Activated CD4-positive, alpha-beta memory T cell treated with anti-CD3 and anti-CD28 coated beads for 36 hours (primary cell): ENCODE measurements around the gene INTU. TPM values are rescaled to one million over a fixed set of nuclear protein-coding genes. Genes with fewer than 3 reads are reported as not detected.
A peak's percentile ranks its signal among the peaks of the same experiment; 100 is the strongest.
"Not testable (repeated sequence)": the region's sequence is repeated elsewhere in the genome, so short reads cannot be mapped to it uniquely, and the experiment has no call there.

Experiments
- CTCF ChIA-PET: fragments of 350-600 bp; sonication (Branson Sonifier 250); formaldehyde crosslinking; loops from one replicate; lab custom pipeline; 2021; ENCODE audit warnings: antibody characterized with exemption, inconsistent platforms; lab: Charles Lee
- POLR2A ChIA-PET: fragments of 350-600 bp; sonication (Branson Sonifier 250); formaldehyde crosslinking; loops from one replicate; lab custom pipeline; 2021; ENCODE audit warnings: antibody characterized with exemption; lab: Charles Lee
- DNase-seq: peaks from one replicate; pipeline ENCODE4 v3.0.0-alpha.2; 2020
- H3K27ac Mint-ChIP-seq: one replicate; pipeline ENCODE4 v1.8.0; 2021; ENCODE audit warnings: mixed read lengths
- H3K27me3 Mint-ChIP-seq: one replicate; pipeline ENCODE4 v1.8.0; 2021; ENCODE audit warnings: mixed read lengths
- H3K36me3 Mint-ChIP-seq: one replicate; pipeline ENCODE4 v1.8.0; 2021; ENCODE audit warnings: mixed read lengths
- H3K4me1 Mint-ChIP-seq: one replicate; pipeline ENCODE4 v1.8.0; 2021; ENCODE audit warnings: low read depth, mixed read lengths
- H3K4me3 Mint-ChIP-seq: one replicate; pipeline ENCODE4 v1.8.0; 2021; ENCODE audit warnings: mild to moderate bottlenecking, mixed read lengths
- H3K9me3 Mint-ChIP-seq: one replicate; pipeline ENCODE4 v1.8.0; 2021; ENCODE audit warnings: mixed read lengths
- intact Hi-C: fragments of 100-400 bp; cut with micrococcal nuclease; formaldehyde crosslinking; loops from one replicate; pipeline ENCODE4 v1.15.1; 2023
- total RNA-seq, 2 experiments: library from RNA; stranded (reverse); gene quantifications; one replicate each; pipeline ENCODE4 v1.2.3, GENCODE V29; 2021

Gene INTU
- total RNA-seq, result under 1 TPM; 0.19 to 0.48 TPM

GRCh38 chr4:127632420-127633403, at the start of gene INTU:
Gene INTU, plus strand, starts transcription at chr4:127632957. Its CDS starts 78 bp downstream, at chr4:127633035.
- intact Hi-C loops, result loop anchor here (2.0 kb wide), 1 partner anchor 150 kb away; the partner anchor contains the start of gene HSPA4L
- Mint-ChIP-seq H3K4me3 (peak within 1 kb of the TSS; percentile 68), H3K36me3 (no peaks in the 10 kb centered on the region), H3K27ac (no peak within 1 kb of the TSS), H3K4me1 (peaks cover 8% of the 10 kb centered on the region), H3K9me3 (no peaks in the 10 kb centered on the region), H3K27me3 (peaks cover 27% of the 10 kb centered on the region)
- ChIA-PET CTCF (interaction anchor here (0.9 to 1.3 kb wide), 2 partner anchors 10 to 35 kb away, joined by 3 read pairs; no protein-coding TSS in a partner anchor), POLR2A (no interaction called here)
- DNase-seq, result peak; percentile 60

- H3K36me3 Mint-ChIP-seq, H3K27me3 Mint-ChIP-seq, H3K27ac Mint-ChIP-seq, H3K4me3 Mint-ChIP-seq, H3K4me1 Mint-ChIP-seq, DNase-seq, H3K9me3 Mint-ChIP-seq, intact Hi-C loops, POLR2A ChIA-PET: not testable (repeated sequence)
- CTCF ChIA-PET, result interaction anchor here (1.0 to 1.2 kb wide), 2 partner anchors 8 to 37 kb away, joined by 3 to 5 read pairs; no protein-coding TSS in a partner anchor
Observed at GRCh38 chr4:127586496-127586895, 46.3 kb upstream of the INTU start.

- CTCF ChIA-PET, result interaction anchor here (1.0 to 1.2 kb wide), 2 partner anchors 9 to 36 kb away, joined by 3 to 5 read pairs; no protein-coding TSS in a partner anchor
- intact Hi-C loops, result no loop called here
- no peaks in the 10 kb centered on the region for H3K4me1 Mint-ChIP-seq
- POLR2A ChIA-PET, result no interaction called here
- no peak overlapping the region for H3K27ac Mint-ChIP-seq
- H3K36me3 Mint-ChIP-seq, result no peaks in the 10 kb centered on the region
- no peaks in the 10 kb centered on the region for H3K9me3 Mint-ChIP-seq
- H3K27me3 Mint-ChIP-seq, result peaks cover 6% of the 10 kb centered on the region
- DNase-seq, result no peak
- H3K4me3 Mint-ChIP-seq, result no peak overlapping the region
Observed at GRCh38 chr4:127586922-127587571, 45.7 kb upstream of the INTU start.

GRCh38 chr4:127589153-127589552, 43.6 kb upstream of the INTU start:
- H3K9me3 Mint-ChIP-seq, POLR2A ChIA-PET, CTCF ChIA-PET, H3K27ac Mint-ChIP-seq, H3K4me1 Mint-ChIP-seq, intact Hi-C loops, DNase-seq, H3K4me3 Mint-ChIP-seq, H3K27me3 Mint-ChIP-seq, H3K36me3 Mint-ChIP-seq: not testable (repeated sequence)

GRCh38 chr4:127598656-127599055, 34.1 kb upstream of the INTU start:
- intact Hi-C loops, result no loop called here
- no peak overlapping the region for H3K27ac Mint-ChIP-seq

GRCh38 chr4:127601029-127601428, 31.7 kb upstream of the INTU start:
- no peaks in the 10 kb centered on the region for H3K27me3 Mint-ChIP-seq
- ChIA-PET CTCF (no interaction called here), POLR2A (no interaction called here)
- H3K4me1 Mint-ChIP-seq, result no peaks in the 10 kb centered on the region
- intact Hi-C loops, result no loop called here
- no peak overlapping the region for H3K27ac Mint-ChIP-seq
- no peaks in the 10 kb centered on the region for H3K36me3 Mint-ChIP-seq
- no peak overlapping the region for H3K4me3 Mint-ChIP-seq
- no peaks in the 10 kb centered on the region for H3K9me3 Mint-ChIP-seq
- DNase-seq, result no peak

More at GRCh38 chr4:127598656-127599055, 34.1 kb upstream of the INTU start:
- Mint-ChIP-seq H3K9me3 (no peaks in the 10 kb centered on the region), H3K36me3 (no peaks in the 10 kb centered on the region), H3K4me3 (no peak overlapping the region), H3K27me3 (no peaks in the 10 kb centered on the region), H3K4me1 (no peaks in the 10 kb centered on the region)
- POLR2A ChIA-PET, result no interaction called here
- CTCF ChIA-PET, result interaction anchor here (0.7 kb wide), 1 partner anchor 35 kb away, joined by 3 read pairs; no protein-coding TSS in a partner anchor
- no peak for DNase-seq

GRCh38 chr4:127604949-127605709, 27.6 kb upstream of the INTU start:
- no peak for DNase-seq
- Mint-ChIP-seq H3K4me1 (no peaks in the 10 kb centered on the region), H3K27ac (no peak overlapping the region), H3K36me3 (no peaks in the 10 kb centered on the region), H3K9me3 (no peaks in the 10 kb centered on the region), H3K4me3 (no peak overlapping the region), H3K27me3 (no peaks in the 10 kb centered on the region)
- POLR2A ChIA-PET, result no interaction called here
- CTCF ChIA-PET, result interaction anchor here (0.7 to 1.4 kb wide), 4 partner anchors 124 to 233 kb away, joined by 3 to 5 read pairs (median 4); no protein-coding TSS in a partner anchor
- intact Hi-C loops, result loop anchor here (1.0 to 2.0 kb wide), 3 partner anchors 127 to 446 kb away; no protein-coding TSS in a partner anchor

- no peak for DNase-seq
- H3K4me1 Mint-ChIP-seq, result no peaks in the 10 kb centered on the region
- intact Hi-C loops, result no loop called here
- H3K27ac Mint-ChIP-seq, result no peak overlapping the region
- H3K36me3 Mint-ChIP-seq, result no peaks in the 10 kb centered on the region
- no peak overlapping the region for H3K4me3 Mint-ChIP-seq
- no peaks in the 10 kb centered on the region for H3K9me3 Mint-ChIP-seq
- ChIA-PET CTCF (interaction anchor here (0.5 to 1.8 kb wide), 4 partner anchors 126 to 1405 kb away, joined by 3 to 6 read pairs (median 4); no protein-coding TSS in a partner anchor), POLR2A (no interaction called here)
- H3K27me3 Mint-ChIP-seq, result no peaks in the 10 kb centered on the region
Observed at GRCh38 chr4:127606823-127607222, 25.9 kb upstream of the INTU start.

- Mint-ChIP-seq H3K27ac (no peak overlapping the region), H3K27me3 (peaks cover 4% of the 10 kb centered on the region), H3K9me3 (no peaks in the 10 kb centered on the region), H3K36me3 (no peaks in the 10 kb centered on the region), H3K4me1 (no peaks in the 10 kb centered on the region), H3K4me3 (no peak overlapping the region)
- ChIA-PET POLR2A (interaction anchor here (0.7 kb wide), 1 partner anchor 118 kb away, joined by 3 read pairs; no protein-coding TSS in a partner anchor), CTCF (no interaction called here)
- intact Hi-C loops, result no loop called here
- DNase-seq, result no peak
Observed at GRCh38 chr4:127609484-127609883, 23.3 kb upstream of the INTU start.

GRCh38 chr4:127610488-127610887, 22.3 kb upstream of the INTU start:
- no peak for DNase-seq
- Mint-ChIP-seq H3K27ac (no peak overlapping the region), H3K9me3 (no peaks in the 10 kb centered on the region), H3K4me1 (no peaks in the 10 kb centered on the region), H3K4me3 (no peak overlapping the region), H3K27me3 (peaks cover 4% of the 10 kb centered on the region), H3K36me3 (no peaks in the 10 kb centered on the region)
- ChIA-PET CTCF (no interaction called here), POLR2A (no interaction called here)
- intact Hi-C loops, result no loop called here

GRCh38 chr4:127616898-127617297, 15.9 kb upstream of the INTU start:
- Mint-ChIP-seq H3K4me1 (no peaks in the 10 kb centered on the region), H3K9me3 (peaks cover 3% of the 10 kb centered on the region), H3K27ac (no peak overlapping the region), H3K27me3 (peaks cover 17% of the 10 kb centered on the region), H3K36me3 (no peaks in the 10 kb centered on the region), H3K4me3 (no peak overlapping the region)
- intact Hi-C loops, result no loop called here
- ChIA-PET CTCF (no interaction called here), POLR2A (no interaction called here)
- no peak for DNase-seq
